IMR-90 (cell line): ENCODE measurements around the gene COL23A1. TPM values are rescaled to one million over a fixed set of nuclear protein-coding genes. Genes with fewer than 3 reads are reported as not detected.

Source experiments
- ATAC-seq: fragments of 200-7000 bp; cut with Tn5 transposase; 2 replicates; pipeline ENCODE4 v1.9.1; 2020; ENCODE audit warnings: low read depth, mild to moderate bottlenecking, moderate library complexity
- BruUV-seq: library from RNA; stranded (reverse); fragments of 400-500 nt; replicated peaks from 2 replicates; lab custom pipeline; 2021; lab: Mats Ljungman, UMichigan
- CTCF ChIA-PET: fragments of 300-600 bp; formaldehyde crosslinking; extraction: SDS; loops from one replicate; lab custom pipeline; 2021; ENCODE audit warnings: antibody characterized with exemption; lab: Yijun Ruan, JAX
- POLR2A ChIA-PET: fragments of 300-600 bp; sonication (Branson Sonifier 250); formaldehyde crosslinking; loops from one replicate; lab custom pipeline; 2022; ENCODE audit warnings: antibody characterized with exemption; ENCODE audit not compliant: unreplicated experiment; lab: Charles Lee
- DNase-seq: peaks from one replicate; pipeline ENCODE4 v3.0.0; 2013
- H2AFZ ChIP-seq: replicated peaks from 2 replicates; pipeline ENCODE3; 2013; ENCODE audit warnings: low read length, mild to moderate bottlenecking; ENCODE audit not compliant: poor library complexity
- H2AK5ac ChIP-seq: 2 replicates; pipeline ENCODE4 v1.6.1; 2013; ENCODE audit warnings: low read depth, low read length, inconsistent platforms
- H2AK9ac ChIP-seq: replicated peaks from 2 replicates; pipeline ENCODE3; 2013; ENCODE audit warnings: mild to moderate bottlenecking, low read depth, low read length, moderate library complexity; ENCODE audit not compliant: poor library complexity
- H2BK120ac ChIP-seq: 2 replicates; pipeline ENCODE4 v1.6.1; 2013; ENCODE audit warnings: low read depth, low read length, inconsistent platforms
- H2BK15ac ChIP-seq: 3 replicates; pipeline ENCODE4 v1.6.1; 2013; ENCODE audit warnings: low read depth, low read length, inconsistent platforms
- H2BK20ac ChIP-seq: 2 replicates; pipeline ENCODE4 v1.6.1; 2013; ENCODE audit warnings: low read depth, mild to moderate bottlenecking, inconsistent platforms, low read length, moderate library complexity
- H2BK5ac ChIP-seq: 2 replicates; pipeline ENCODE4 v1.6.1; 2013; ENCODE audit warnings: mild to moderate bottlenecking, low read depth, low read length, inconsistent platforms; ENCODE audit not compliant: poor library complexity, severe bottlenecking
- H3K14ac ChIP-seq: replicated peaks from 2 replicates; pipeline ENCODE4 v1.6.1; 2013; ENCODE audit warnings: low read depth, low read length, inconsistent platforms
- H3K18ac ChIP-seq: 2 replicates; pipeline ENCODE4 v1.6.1; 2013; ENCODE audit warnings: low read depth, low read length, control low read depth
- H3K23ac ChIP-seq: 2 replicates; pipeline ENCODE4 v1.6.1; 2013; ENCODE audit warnings: low read depth, low read length, inconsistent platforms
- H3K27ac ChIP-seq: 2 replicates; pipeline ENCODE4 v1.5.1; 2013; ENCODE audit warnings: mild to moderate bottlenecking, control low read depth, low read length; ENCODE audit not compliant: insufficient read depth
- H3K27me3 ChIP-seq: 2 replicates; pipeline ENCODE4 v1.6.1; 2013; ENCODE audit warnings: low read length; ENCODE audit not compliant: control insufficient read depth, insufficient read depth
- H3K36me3 ChIP-seq: 2 replicates; pipeline ENCODE4 v1.6.1; 2013; ENCODE audit warnings: low read length, mixed read lengths; ENCODE audit not compliant: control insufficient read depth, insufficient read depth
- H3K4ac ChIP-seq: 2 replicates; pipeline ENCODE4 v1.6.1; 2013; ENCODE audit warnings: low read depth, low read length, inconsistent platforms
- H3K4me1 ChIP-seq: 2 replicates; pipeline ENCODE4 v1.6.1; 2013; ENCODE audit warnings: low read length, mixed read lengths; ENCODE audit not compliant: control insufficient read depth, insufficient read depth
- H3K4me2 ChIP-seq: 2 replicates; pipeline ENCODE4 v1.6.1; 2013; ENCODE audit warnings: low read depth, mild to moderate bottlenecking, control low read depth, low read length, moderate library complexity
- H3K4me3 ChIP-seq: 2 replicates; pipeline ENCODE4 v1.5.1; 2013; ENCODE audit warnings: low read depth, mild to moderate bottlenecking, control low read depth, low read length, moderate library complexity; ENCODE audit not compliant: insufficient read depth
- H3K56ac ChIP-seq: 2 replicates; pipeline ENCODE4 v1.6.1; 2013; ENCODE audit warnings: low read length, inconsistent platforms; ENCODE audit not compliant: insufficient read depth; ENCODE audit errors: extremely low read depth
- H3K79me1 ChIP-seq, 2 experiments: 2 replicates each; pipeline ENCODE4 v1.6.1; 2013; ENCODE audit warnings: low read length in 2 of 2, inconsistent platforms in 1 of 2, low read depth in 1 of 2
- H3K9ac ChIP-seq: 2 replicates; pipeline ENCODE4 v1.6.1; 2013; ENCODE audit warnings: low read depth, low read length, control low read depth
- H3K9me1 ChIP-seq: 2 replicates; pipeline ENCODE4 v1.6.1; 2013; ENCODE audit warnings: low read length, inconsistent platforms; ENCODE audit not compliant: insufficient read depth
- H3K9me3 ChIP-seq: 2 replicates; pipeline ENCODE4 v1.6.1; 2013; ENCODE audit warnings: low read length; ENCODE audit not compliant: control insufficient read depth, insufficient read depth
- H4K20me1 ChIP-seq: 2 replicates; pipeline ENCODE4 v1.6.1; 2013; ENCODE audit warnings: low read length, inconsistent platforms; ENCODE audit not compliant: insufficient read depth
- H4K5ac ChIP-seq: 2 replicates; pipeline ENCODE4 v1.6.1; 2013; ENCODE audit warnings: mild to moderate bottlenecking, low read depth, low read length, control low read depth
- H4K8ac ChIP-seq, 2 experiments: 2 replicates each; pipeline ENCODE4 v1.6.1; 2013; ENCODE audit warnings: low read depth in 2 of 2, low read length in 2 of 2, control low read depth in 1 of 2, inconsistent platforms in 1 of 2
- H4K91ac ChIP-seq: 2 replicates; pipeline ENCODE4 v1.6.1; 2013; ENCODE audit warnings: low read depth, low read length, inconsistent platforms; ENCODE audit not compliant: insufficient read depth
- CEBPB ChIP-seq: IDR thresholded peaks from 2 replicates; pipeline ENCODE4 v1.6.1; 2012; ENCODE audit warnings: low read depth, low read length, improper control_type of control experiment
- CHD1 ChIP-seq: IDR thresholded peaks from 2 replicates; pipeline ENCODE4 v1.6.1; 2012; ENCODE audit warnings: low read depth, low read length, improper control_type of control experiment
- whole genome bisulfite sequencing, 2 experiments: methylation state at CpG; one replicate each; pipeline versions ENCODE4 v1.1.5 to v1.1.7; 2013; ENCODE audit warnings: missing lambda C conversion rate in 2 of 2; ENCODE audit not compliant: insufficient read length in 1 of 2; ENCODE audit errors: extremely low coverage in 2 of 2; 5-methylcytosine and 5-hydroxymethylcytosine counted together
- dilution Hi-C: fragments of 300-500 bp; cut with HindIII; formaldehyde crosslinking; loops from one replicate; pipeline ENCODE4 v1.14.3; 2018; ENCODE audit warnings: low sequenced_read_pairs; ENCODE audit not compliant: unreplicated experiment
- in situ Hi-C: fragments of 300-500 bp; cut with MboI; formaldehyde crosslinking; loops from 3 replicates; pipeline ENCODE4 v1.14.3; 2019; ENCODE audit warnings: low sequenced_read_pairs, inconsistent platforms, mixed read lengths
- intact Hi-C: fragments of 100-400 bp; cut with micrococcal nuclease; formaldehyde crosslinking; loops from 2 replicates; pipeline ENCODE4 v1.10.0; 2022
- polyA plus RNA-seq, 3 experiments: library from polyadenylated mRNA; depleted of rRNA; stranded (reverse); fragments of >200 nt; gene quantifications; 2 replicates each; pipeline ENCODE4 v1.2.3, GENCODE V29; 2012; ENCODE audit warnings: low replicate concordance in 1 of 3
- total RNA-seq: library from RNA; depleted of rRNA; stranded (reverse); fragments of >200 nt; gene quantifications from 2 replicates; pipeline ENCODE4 v1.2.3, GENCODE V29; 2012

Gene COL23A1
- total and polyA plus RNA-seq, 2 of the 4 experiments (the other 2 are of a cell fraction), result not detected

DNA sequence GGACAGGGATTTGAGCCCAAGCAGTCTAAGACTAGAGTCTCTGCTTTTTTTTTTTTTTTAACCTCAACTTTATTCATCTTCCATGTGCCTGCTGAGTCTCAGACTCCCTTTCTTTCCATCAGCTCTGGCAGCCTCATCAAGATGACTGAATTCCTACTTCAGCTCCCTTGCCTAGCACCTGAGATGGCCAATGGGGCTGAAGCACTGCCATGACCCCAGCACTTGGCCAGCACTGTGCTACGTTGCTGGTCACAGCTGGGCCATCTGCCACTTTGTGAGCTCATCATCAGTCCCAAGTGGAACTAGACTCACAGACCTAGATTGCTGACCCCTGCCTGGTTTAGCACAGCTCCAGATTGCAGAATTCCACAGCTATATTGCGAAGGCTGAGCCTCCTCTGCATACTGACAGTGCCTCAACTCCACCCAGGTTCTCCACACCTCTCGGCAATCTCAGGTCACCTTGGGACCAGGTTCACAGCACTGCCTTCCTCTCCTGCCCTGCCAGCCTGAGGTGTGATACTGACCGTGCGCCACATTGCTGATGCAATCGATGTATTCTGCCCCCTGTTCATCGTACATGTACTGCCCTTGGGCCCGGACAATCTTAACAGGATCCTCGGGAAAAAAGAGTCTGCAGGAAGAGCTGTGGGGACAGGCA is 359.2 kb downstream of the COL23A1 start:
- H3K27ac ChIP-seq, result no peak overlapping the region
- in situ Hi-C loops, result no loop called here
- 76% methylated on average over 8 of the region's 9 CpGs; no CpG with 5 or more reads in 1 of the 2 experiments for WGBS, 2 experiments

More for the DNA sequence above, 359.2 kb downstream of the COL23A1 start:
- Histone ChIP-seq H4K5ac (no peak overlapping the region), H3K79me1 (peaks cover 21 to 54% of the 10 kb centered on the region in 2 experiments), H3K36me3 (peaks cover 31% of the 10 kb centered on the region), H3K56ac (no peak overlapping the region), H3K4me2 (peak overlapping the region; percentile 90; the same call in 1 of the 2 replicates), H3K9me1 (peaks cover 20% of the 10 kb centered on the region), H3K27me3 (no peaks in the 10 kb centered on the region), H3K4me3 (no peak overlapping the region), H3K14ac (0 out of 2 replicates have a peak overlapping the region, but pooled peaks have one; percentile 95), H4K91ac (peak overlapping the region; percentile 16; the same call in 1 of the 2 replicates), H3K4ac (peak overlapping the region; percentile 92; the same call in 1 of the 2 replicates), H2AK5ac (peak overlapping the region; percentile 37), H4K20me1 (peaks cover 6% of the 10 kb centered on the region; the same call in 1 of the 2 replicates), H3K9me3 (0 out of 2 replicates have a peak, but pooled peaks cover 2% of the 10 kb centered on the region), H2BK120ac (no peak overlapping the region), H4K8ac (peak overlapping the region in 1 of 2 experiments; percentile 99; a peak in 3 of 4 replicates), H3K9ac (peak overlapping the region; percentile 80; the same call in 1 of the 2 replicates), H3K4me1 (peaks cover 9% of the 10 kb centered on the region), H3K23ac (peak overlapping the region; percentile 72; the same call in 1 of the 2 replicates), H2BK15ac (no peak overlapping the region), H2AK9ac (peak overlapping the region; percentile 98), H2AFZ (no peak overlapping the region), H2BK5ac (no peak overlapping the region), H3K18ac (no peak overlapping the region), H2BK20ac (no peak overlapping the region)
- intact Hi-C loops, result loop anchor here (5.0 kb wide), 1 partner anchor 396 kb away; the partner anchor contains the start of gene CLK4
- TF ChIP-seq CEBPB, result peak; percentile 63
- TF ChIP-seq CHD1, result no peak
- ChIA-PET CTCF (no interaction called here), POLR2A (no interaction called here)
- dilution Hi-C loops, result no loop called here
- DNase-seq (peak; percentile 51), ATAC-seq (no peak)
- BruUV-seq, result no TSS peak
